Chondrocyte (in vitro differentiated cells): ENCODE measurements around the gene SMG6. TPM values are rescaled to one million over a fixed set of nuclear protein-coding genes. Genes with fewer than 3 reads are reported as not detected.

ENCODE experiments used
- DNase-seq: peaks from one replicate; pipeline ENCODE4 v3.0.0; 2021; ENCODE audit warnings: mixed read lengths, low spot score
- H3K27ac Mint-ChIP-seq: one replicate; pipeline ENCODE4 v1.8.0; 2021; ENCODE audit warnings: mild to moderate bottlenecking, moderate library complexity, mixed read lengths; ENCODE audit not compliant: unreplicated experiment
- H3K27me3 Mint-ChIP-seq: 2 replicates; pipeline ENCODE4 v1.8.0; 2021; ENCODE audit warnings: low read depth, mixed read lengths
- H3K36me3 Mint-ChIP-seq: 2 replicates; pipeline ENCODE4 v1.8.0; 2021; ENCODE audit warnings: low read depth, mixed read lengths
- H3K4me1 Mint-ChIP-seq: 2 replicates; pipeline ENCODE4 v1.8.0; 2021; ENCODE audit warnings: low read depth, mild to moderate bottlenecking, mixed read lengths
- H3K4me3 Mint-ChIP-seq: one replicate; pipeline ENCODE4 v1.8.0; 2021; ENCODE audit warnings: mild to moderate bottlenecking, moderate library complexity, mixed read lengths; ENCODE audit not compliant: unreplicated experiment
- H3K9me3 Mint-ChIP-seq: 2 replicates; pipeline ENCODE4 v1.8.0; 2021; ENCODE audit warnings: low read depth, mixed read lengths
- total RNA-seq: library from RNA; stranded (reverse); gene quantifications from 3 replicates; pipeline ENCODE4 v1.2.1, GENCODE V29; 2021
- TF ChIP-seq, protein P1 (sequence below): fragments of 200-600 bp; sonication (generic); IDR thresholded peaks from 2 replicates; pipeline ENCODE4 v1.5.0; 2021; ENCODE audit warnings: antibody characterized with exemption, mild to moderate bottlenecking, moderate library complexity

Gene SMG6
- total RNA-seq, 1 donor from 2014 or later = 33.6 TPM

DNA sequence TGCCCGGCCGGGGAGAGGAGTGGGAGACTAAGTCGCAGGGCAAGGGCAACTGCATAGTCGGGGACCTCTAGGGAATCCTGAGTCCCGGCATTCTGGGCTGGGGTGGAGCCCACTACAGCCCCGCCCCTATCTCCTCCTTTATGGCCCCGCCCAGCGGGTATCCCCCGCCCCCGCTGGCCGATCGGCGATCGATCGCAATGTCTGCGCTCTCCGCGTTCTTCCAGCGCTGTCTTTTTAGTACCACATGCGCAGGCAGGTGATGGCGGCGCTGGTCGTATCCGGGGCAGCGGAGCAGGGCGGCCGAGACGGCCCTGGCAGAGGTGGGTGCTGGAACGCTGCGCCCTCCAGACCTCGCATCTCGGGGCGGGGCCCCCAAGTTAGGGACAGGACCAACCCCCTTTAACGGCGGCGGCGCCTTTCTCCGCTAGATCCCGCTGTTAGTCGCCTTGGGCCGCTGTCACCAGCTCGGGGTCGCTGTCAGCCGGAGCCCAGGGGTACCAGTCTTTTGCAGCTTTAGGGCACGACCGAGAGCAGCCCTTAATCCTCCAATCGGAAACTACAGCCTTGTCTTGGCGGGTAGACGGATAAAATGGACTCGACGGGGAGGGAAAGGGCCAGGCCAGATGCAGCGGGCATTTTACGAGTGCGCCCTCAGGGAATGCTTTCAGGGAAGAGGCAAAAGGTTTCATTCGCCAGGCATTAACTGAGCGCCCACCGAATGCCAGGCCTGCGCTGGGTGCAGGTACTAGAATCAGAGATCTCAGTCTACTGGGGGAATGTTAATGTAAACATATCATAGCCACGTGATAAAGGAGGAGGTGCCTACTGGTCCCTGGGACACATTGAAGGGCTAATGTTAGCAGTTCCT is 273.4 kb downstream of the SMG6 start, which contains the start of gene DPH1:
TSS of gene DPH1 (plus strand) at position 243 of the 868 bp plus-strand sequence. CDS start at position 260, 17 bp downstream.
- no peaks in the 10 kb centered on the region for H3K9me3 Mint-ChIP-seq
- TF ChIP-seq, protein P1, sequence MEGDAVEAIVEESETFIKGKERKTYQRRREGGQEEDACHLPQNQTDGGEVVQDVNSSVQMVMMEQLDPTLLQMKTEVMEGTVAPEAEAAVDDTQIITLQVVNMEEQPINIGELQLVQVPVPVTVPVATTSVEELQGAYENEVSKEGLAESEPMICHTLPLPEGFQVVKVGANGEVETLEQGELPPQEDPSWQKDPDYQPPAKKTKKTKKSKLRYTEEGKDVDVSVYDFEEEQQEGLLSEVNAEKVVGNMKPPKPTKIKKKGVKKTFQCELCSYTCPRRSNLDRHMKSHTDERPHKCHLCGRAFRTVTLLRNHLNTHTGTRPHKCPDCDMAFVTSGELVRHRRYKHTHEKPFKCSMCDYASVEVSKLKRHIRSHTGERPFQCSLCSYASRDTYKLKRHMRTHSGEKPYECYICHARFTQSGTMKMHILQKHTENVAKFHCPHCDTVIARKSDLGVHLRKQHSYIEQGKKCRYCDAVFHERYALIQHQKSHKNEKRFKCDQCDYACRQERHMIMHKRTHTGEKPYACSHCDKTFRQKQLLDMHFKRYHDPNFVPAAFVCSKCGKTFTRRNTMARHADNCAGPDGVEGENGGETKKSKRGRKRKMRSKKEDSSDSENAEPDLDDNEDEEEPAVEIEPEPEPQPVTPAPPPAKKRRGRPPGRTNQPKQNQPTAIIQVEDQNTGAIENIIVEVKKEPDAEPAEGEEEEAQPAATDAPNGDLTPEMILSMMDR = no peak
- H3K27ac Mint-ChIP-seq = peak within 1 kb of the TSS; percentile 90
- H3K4me1 Mint-ChIP-seq = peaks cover 24% of the 10 kb centered on the region
- no peaks in the 10 kb centered on the region for H3K36me3 Mint-ChIP-seq
- DNase-seq = no peak
- peak within 1 kb of the TSS; percentile 96 for H3K4me3 Mint-ChIP-seq
- H3K27me3 Mint-ChIP-seq = peaks cover 6% of the 10 kb centered on the region

DNA sequence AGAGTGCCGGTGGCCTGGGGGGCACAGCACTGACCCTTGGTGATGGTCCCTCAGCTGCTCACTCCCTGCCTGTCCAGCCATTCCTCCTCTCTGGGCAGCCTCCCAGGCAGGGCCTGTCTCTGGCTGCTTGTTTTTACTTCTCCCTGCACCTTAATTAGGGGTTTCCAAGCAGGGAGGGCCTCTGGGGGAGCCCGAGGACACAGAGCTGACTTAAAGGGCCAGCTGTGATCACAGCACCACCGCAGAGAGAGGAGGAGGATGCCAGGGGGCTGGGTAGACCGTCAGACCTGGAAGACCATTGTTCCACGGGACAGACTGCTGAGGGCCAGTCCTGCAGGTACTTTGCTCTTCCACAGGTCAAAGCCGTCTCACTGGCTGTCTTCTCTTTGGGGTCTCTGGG is 274.8 kb downstream of the SMG6 start:
- Mint-ChIP-seq H3K4me1 (peaks cover 27% of the 10 kb centered on the region), H3K4me3 (no peak overlapping the region), H3K27me3 (peaks cover 7% of the 10 kb centered on the region), H3K36me3 (no peaks in the 10 kb centered on the region), H3K27ac (no peak overlapping the region), H3K9me3 (no peaks in the 10 kb centered on the region)
- TF ChIP-seq, protein P1 = no peak
- no peak for DNase-seq

GRCh38 chr17:2028234-2028614 is 275.4 kb downstream of the SMG6 start:
- H3K27ac Mint-ChIP-seq = no peak overlapping the region
- peaks cover 26% of the 10 kb centered on the region for H3K4me1 Mint-ChIP-seq
- no peak for DNase-seq
- no peak overlapping the region for H3K4me3 Mint-ChIP-seq
- H3K36me3 Mint-ChIP-seq = no peaks in the 10 kb centered on the region
- no peaks in the 10 kb centered on the region for H3K9me3 Mint-ChIP-seq
- TF ChIP-seq, protein P1 = no peak
- H3K27me3 Mint-ChIP-seq = peaks cover 7% of the 10 kb centered on the region

- Mint-ChIP-seq H3K4me1 (peaks cover 22% of the 10 kb centered on the region), H3K27ac (no peak overlapping the region), H3K36me3 (no peaks in the 10 kb centered on the region), H3K9me3 (no peaks in the 10 kb centered on the region), H3K27me3 (peaks cover 7% of the 10 kb centered on the region), H3K4me3 (no peak overlapping the region)
- no peak for DNase-seq
- TF ChIP-seq, protein P1 = no peak
These were observed 275.9 kb downstream of the SMG6 start for GRCh38 chr17:2027528-2028233.

GRCh38 chr17:2025622-2026309 is 277.8 kb downstream of the SMG6 start:
- TF ChIP-seq, protein P1 = peak; percentile 89
- no peak for DNase-seq
- Mint-ChIP-seq H3K36me3 (no peaks in the 10 kb centered on the region), H3K4me1 (peaks cover 18% of the 10 kb centered on the region), H3K4me3 (peak overlapping the region; percentile 64), H3K9me3 (no peaks in the 10 kb centered on the region), H3K27ac (no peak overlapping the region), H3K27me3 (peaks cover 7% of the 10 kb centered on the region)
